ENCODE results near the gene IFFO2. TPM values are rescaled to one million over a fixed set of nuclear protein-coding genes. Genes with fewer than 3 reads are reported as not detected.

IFFO2 gene
- total RNA-seq, 1 donor from 2014 or later, result 32.3 TPM

DNA sequence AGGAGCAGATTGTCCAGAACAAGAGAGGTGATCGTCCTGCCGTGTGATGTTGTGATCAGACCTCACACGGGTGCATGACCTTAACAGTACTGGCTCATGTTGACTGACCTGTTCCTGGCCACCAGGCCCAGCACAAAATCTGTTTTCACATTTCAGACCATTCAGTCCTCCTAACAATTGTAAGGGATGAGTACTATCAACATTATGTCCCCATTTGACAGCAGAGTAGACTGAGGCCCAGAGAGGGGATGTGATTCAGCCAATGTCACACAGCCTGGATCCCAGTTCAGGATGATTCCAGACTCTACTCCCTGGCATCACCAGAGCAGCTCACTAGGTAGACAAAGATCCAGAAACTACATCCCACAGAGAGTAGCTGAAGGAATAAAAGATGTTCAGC lies 89.6 kb downstream of the IFFO2 start:
- Mint-ChIP-seq H3K27me3 (peaks cover 2% of the 10 kb centered on the region), H3K27ac (no peak overlapping the region), H3K4me1 (no peaks in the 10 kb centered on the region), H3K36me3 (ENCODE audit: low read depth) (no peaks in the 10 kb centered on the region), H3K9me3 (no peaks in the 10 kb centered on the region), H3K4me3 (no peak overlapping the region)
- no peak for DNase-seq
- intact Hi-C loops (cut with micrococcal nuclease), result no loop called here

DNA sequence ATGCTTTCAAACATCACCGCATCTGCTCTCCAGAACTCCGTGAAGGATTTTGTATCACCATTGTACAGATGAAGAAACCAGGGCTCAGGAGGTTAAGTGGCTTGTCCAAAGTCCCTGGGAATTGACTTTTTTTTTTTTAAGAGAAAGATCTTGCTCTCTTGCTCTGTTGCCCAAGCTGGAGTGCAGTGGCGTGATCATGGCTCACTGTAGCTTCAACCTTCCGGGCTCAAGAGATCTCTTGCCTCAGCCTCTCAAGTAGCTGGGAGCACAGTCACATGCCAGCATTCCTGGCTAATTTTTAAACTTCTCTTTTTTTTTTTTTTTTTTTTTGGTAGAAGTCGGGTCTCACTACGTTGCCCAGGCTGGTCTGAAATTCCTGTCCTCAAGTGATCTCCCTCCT lies 90.2 kb downstream of the IFFO2 start:
- H3K27ac Mint-ChIP-seq, result no peak overlapping the region
- DNase-seq, result no peak

DNA sequence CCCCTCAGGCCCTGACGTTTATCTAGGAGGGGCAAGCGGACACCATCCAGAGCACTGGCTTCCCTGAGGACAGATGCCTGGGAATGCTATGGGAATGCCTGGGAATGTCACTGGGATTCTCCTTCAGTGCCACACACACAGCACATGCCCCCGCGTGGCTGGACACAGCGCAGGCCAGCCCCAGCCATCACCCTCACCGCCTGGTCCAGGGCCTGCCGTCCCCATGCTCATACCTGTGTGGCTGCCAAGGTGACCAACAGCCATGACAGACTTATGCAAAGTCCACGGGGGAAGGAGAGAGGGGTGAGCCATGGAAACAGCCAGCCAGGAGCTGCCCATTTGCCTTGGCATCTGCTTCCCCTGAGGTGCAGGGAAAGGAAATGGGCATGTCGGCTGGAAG lies 91.3 kb downstream of the IFFO2 start:
- Mint-ChIP-seq H3K36me3 (ENCODE audit: low read depth) (no peaks in the 10 kb centered on the region), H3K4me3 (no peak overlapping the region), H3K27me3 (peaks cover 2% of the 10 kb centered on the region), H3K27ac (no peak overlapping the region), H3K9me3 (no peaks in the 10 kb centered on the region), H3K4me1 (no peaks in the 10 kb centered on the region)
- intact Hi-C loops (cut with micrococcal nuclease), result no loop called here
- DNase-seq, result no peak

More for the DNA sequence above, 90.2 kb downstream of the IFFO2 start:
- Mint-ChIP-seq H3K4me3 (no peak overlapping the region), H3K4me1 (no peaks in the 10 kb centered on the region), H3K9me3 (no peaks in the 10 kb centered on the region), H3K27me3 (peaks cover 2% of the 10 kb centered on the region), H3K36me3 (ENCODE audit: low read depth) (no peaks in the 10 kb centered on the region)
- intact Hi-C loops (cut with micrococcal nuclease), result no loop called here

DNA sequence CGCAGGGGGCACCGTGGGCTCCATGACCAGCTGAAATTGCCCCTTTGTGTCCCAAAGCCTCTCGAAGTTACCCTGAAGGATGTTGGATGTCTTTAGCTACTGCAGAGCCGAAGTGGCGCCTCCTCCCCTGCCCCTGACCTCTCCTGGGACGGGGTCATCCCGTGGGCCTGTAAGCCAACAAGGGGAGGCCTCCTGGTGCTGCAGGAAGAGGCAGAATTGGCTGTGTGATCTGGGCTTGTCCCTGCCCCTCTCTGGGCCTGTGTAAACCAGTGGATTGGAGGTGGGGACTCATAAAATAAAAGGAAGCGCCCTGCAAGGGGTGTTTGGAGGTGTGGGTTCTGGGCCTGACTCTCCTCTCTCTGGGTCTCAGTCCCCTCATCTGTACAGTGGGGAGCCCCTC lies 94.9 kb downstream of the IFFO2 start:
- Mint-ChIP-seq H3K27ac (no peak overlapping the region), H3K36me3 (ENCODE audit: low read depth) (no peaks in the 10 kb centered on the region), H3K4me3 (no peak overlapping the region), H3K27me3 (peaks cover 2% of the 10 kb centered on the region), H3K9me3 (no peaks in the 10 kb centered on the region), H3K4me1 (no peaks in the 10 kb centered on the region)
- DNase-seq, result no peak
- intact Hi-C loops (cut with micrococcal nuclease), result no loop called here

DNA sequence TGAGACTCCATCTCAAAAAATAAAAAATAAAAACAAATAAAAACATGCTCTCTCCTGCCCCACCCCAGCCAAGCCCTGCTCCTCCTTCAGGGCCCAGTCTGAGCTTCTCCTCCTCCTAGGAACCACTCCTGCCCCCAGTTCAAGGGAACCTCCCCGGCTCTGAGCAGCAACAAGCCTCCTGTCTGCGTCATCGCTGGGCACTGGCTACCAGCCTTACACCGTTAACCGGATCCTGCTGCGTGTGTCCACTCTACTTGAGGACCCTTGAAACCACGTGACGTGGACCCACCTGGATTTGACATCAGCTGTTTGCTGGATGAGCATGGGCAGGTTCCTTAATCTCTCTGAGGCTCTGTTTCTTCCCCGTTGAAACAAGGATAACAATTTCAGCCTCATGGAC lies 95.4 kb downstream of the IFFO2 start:
- no peaks in the 10 kb centered on the region for H3K36me3 Mint-ChIP-seq (ENCODE audit: low read depth)
- DNase-seq, result no peak
- H3K9me3 Mint-ChIP-seq, result no peaks in the 10 kb centered on the region
- H3K27me3 Mint-ChIP-seq, result peaks cover 2% of the 10 kb centered on the region
- no peak overlapping the region for H3K4me3 Mint-ChIP-seq
- intact Hi-C loops (cut with micrococcal nuclease), result no loop called here
- H3K27ac Mint-ChIP-seq, result no peak overlapping the region
- H3K4me1 Mint-ChIP-seq, result no peaks in the 10 kb centered on the region

DNA sequence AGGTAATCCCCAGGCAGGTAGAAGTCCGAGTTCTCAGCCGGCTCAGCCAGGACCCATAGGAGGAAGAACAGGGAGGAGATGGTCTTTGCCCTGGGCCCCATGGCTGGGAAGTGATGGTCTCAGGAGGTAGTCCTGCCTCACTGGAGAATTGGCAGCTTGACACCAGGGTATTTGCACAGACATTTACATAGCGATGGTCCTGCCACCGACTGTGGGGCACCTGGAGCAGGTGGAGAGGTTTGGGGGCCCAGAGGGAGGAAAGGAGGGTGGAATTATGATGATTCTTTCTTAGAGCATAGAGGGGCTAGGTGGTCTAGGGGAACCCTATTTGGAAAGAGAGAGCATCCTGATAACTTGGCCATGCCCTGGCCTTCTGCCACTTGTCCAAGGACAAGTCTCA lies 96.9 kb downstream of the IFFO2 start, which contains the start of gene TAS1R2:
TSS of gene TAS1R2 (minus strand) at position 101 of the 400 bp plus-strand sequence. CDS start at position 101, 0 bp downstream.
- Mint-ChIP-seq H3K4me3 (no peak within 1 kb of the TSS), H3K27ac (no peak within 1 kb of the TSS), H3K9me3 (no peaks in the 10 kb centered on the region), H3K4me1 (no peaks in the 10 kb centered on the region), H3K36me3 (ENCODE audit: low read depth) (no peaks in the 10 kb centered on the region), H3K27me3 (no peaks in the 10 kb centered on the region)
- intact Hi-C loops (cut with micrococcal nuclease), result no loop called here
- DNase-seq, result no peak

DNA sequence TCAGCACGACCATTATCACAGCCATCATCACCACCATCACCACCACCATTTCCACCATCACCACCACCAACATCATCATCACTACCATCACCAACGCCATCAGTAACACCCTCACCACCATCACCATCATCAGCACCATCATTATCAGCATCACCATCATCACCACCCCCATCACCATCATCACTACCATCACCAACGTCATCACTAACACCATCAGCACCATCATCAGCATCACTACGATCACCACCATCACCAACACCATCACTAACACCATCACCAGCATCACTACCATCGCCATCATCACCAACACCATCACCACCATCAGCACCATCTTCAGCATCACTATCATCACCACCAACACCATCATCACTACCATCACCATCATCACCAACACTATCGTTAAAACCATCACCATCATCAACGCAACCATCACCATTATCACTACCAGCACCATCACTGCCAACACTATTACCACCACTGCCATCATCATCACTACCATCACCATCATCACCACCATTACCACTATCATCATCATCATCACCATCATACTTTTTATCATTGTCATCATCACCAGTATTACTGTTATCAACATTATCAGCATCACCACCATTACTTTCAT lies 98.3 kb downstream of the IFFO2 start:
- H3K36me3 Mint-ChIP-seq (ENCODE audit: low read depth), result no peaks in the 10 kb centered on the region
- H3K27me3 Mint-ChIP-seq, result no peaks in the 10 kb centered on the region
- H3K4me1 Mint-ChIP-seq, result no peaks in the 10 kb centered on the region
- H3K27ac Mint-ChIP-seq, result no peak overlapping the region
- H3K9me3 Mint-ChIP-seq, result no peaks in the 10 kb centered on the region
- no peak for DNase-seq
- intact Hi-C loops (cut with micrococcal nuclease), result no loop called here
- no peak overlapping the region for H3K4me3 Mint-ChIP-seq

DNA sequence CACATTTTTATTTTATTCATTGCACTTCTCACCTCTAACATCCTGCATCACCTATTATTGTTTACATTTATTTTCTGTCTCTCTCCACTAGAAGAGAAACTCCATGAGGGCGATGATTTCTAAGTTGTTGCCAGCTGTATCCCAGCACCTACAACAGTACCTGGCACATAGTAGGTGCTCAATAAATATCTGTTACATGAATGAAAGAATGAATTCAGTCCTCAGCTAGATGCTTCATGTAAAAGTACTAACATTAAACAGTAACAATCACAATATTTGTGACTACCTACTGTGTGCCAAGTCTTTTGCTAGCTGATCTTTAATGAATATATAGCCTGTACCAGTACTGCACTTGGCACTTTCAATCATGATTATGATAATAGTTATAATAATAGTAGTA lies 100.0 kb downstream of the IFFO2 start:
- H3K4me1 Mint-ChIP-seq, result no peaks in the 10 kb centered on the region
- H3K9me3 Mint-ChIP-seq, result no peaks in the 10 kb centered on the region
- no peaks in the 10 kb centered on the region for H3K36me3 Mint-ChIP-seq (ENCODE audit: low read depth)
- H3K27ac Mint-ChIP-seq, result no peak overlapping the region
- intact Hi-C loops (cut with micrococcal nuclease), result no loop called here
- H3K27me3 Mint-ChIP-seq, result no peaks in the 10 kb centered on the region
- no peak overlapping the region for H3K4me3 Mint-ChIP-seq
- DNase-seq, result no peak

DNA sequence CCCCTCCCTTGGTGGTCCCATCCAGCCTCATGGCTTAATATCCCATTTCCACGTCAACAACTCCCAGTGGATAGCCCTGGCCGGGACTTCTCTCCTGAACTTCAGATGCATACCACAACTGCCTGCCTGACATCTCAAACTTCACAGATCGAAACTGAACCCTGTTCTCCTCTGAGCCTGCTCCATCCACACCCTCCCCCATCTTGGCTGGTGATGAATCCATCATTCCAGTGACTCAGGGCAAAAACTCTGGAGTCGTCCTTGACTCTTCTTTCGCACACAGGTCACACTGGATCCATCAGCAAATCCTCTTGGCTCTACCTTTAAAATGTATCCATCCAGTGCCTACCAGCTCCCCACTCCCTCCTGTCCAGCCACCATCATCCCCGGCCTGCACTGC lies 100.9 kb downstream of the IFFO2 start:
- H3K4me1 Mint-ChIP-seq, result no peaks in the 10 kb centered on the region
- no peaks in the 10 kb centered on the region for H3K36me3 Mint-ChIP-seq (ENCODE audit: low read depth)
- no peak overlapping the region for H3K27ac Mint-ChIP-seq
- H3K9me3 Mint-ChIP-seq, result no peaks in the 10 kb centered on the region
- no peak for DNase-seq
- no peak overlapping the region for H3K4me3 Mint-ChIP-seq
- intact Hi-C loops (cut with micrococcal nuclease), result no loop called here
- H3K27me3 Mint-ChIP-seq, result no peaks in the 10 kb centered on the region

DNA sequence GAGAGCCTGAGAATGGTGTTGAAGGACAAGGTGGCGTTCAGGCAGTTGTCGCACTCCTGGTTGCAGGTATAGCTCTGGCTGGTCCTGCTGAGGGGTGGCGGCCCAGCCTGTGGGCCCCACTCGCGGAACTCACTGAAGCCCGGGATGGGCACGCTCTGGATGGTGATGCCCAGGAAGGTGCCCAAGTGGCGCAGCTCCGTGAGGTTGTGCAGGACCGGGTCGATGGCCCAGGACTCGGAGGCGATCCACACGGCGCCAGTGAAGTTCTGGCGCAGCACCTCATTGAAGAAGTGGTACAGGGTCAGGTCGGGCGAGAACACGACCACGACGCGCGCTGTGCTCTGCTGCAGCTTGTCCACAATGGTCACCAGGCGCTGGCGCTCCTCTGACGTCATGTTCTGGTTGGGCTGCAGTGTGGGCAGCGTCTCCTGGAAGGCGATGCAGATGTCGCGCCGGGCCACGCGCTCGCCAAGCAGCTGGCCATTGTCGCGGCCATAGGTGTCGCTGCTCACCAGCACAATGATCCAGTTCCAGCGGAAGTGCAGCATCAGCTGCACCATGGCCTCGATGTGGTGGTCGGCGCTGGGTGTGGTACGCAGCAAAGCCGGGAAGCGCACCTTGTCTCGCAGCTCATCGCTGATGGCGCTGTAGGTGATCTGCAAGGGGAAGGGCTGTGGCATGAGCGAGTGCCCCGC lies 102.0 kb downstream of the IFFO2 start:
- H3K4me1 Mint-ChIP-seq, result no peaks in the 10 kb centered on the region
- DNase-seq, result no peak
- H3K27me3 Mint-ChIP-seq, result no peaks in the 10 kb centered on the region
- no peaks in the 10 kb centered on the region for H3K9me3 Mint-ChIP-seq
- H3K4me3 Mint-ChIP-seq, result no peak overlapping the region
- intact Hi-C loops (cut with micrococcal nuclease), result no loop called here
- no peaks in the 10 kb centered on the region for H3K36me3 Mint-ChIP-seq (ENCODE audit: low read depth)
- no peak overlapping the region for H3K27ac Mint-ChIP-seq

Other genes starting within 250 kb of the IFFO2 start
- not detected in 2 replicates for gene TAS1R2, start 97.0 kb downstream of the IFFO2 start, total RNA-seq
- gene ALDH4A1, start 54.1 kb downstream of the IFFO2 start, total RNA-seq, result 2.8 and 5.2 TPM in 2 replicates